G401 (cell line): Measurements from ENCODE around the gene RBMY1F. TPM values are rescaled to one million over a fixed set of nuclear protein-coding genes. Genes with fewer than 3 reads are reported as not detected.
"Not testable (repeated sequence)": the region's sequence is repeated elsewhere in the genome, so short reads cannot be mapped to it uniquely, and the experiment has no call there.

Source experiments
- DNase-seq: peaks from one replicate; pipeline ENCODE4 v3.0.0-alpha.2; 2015; ENCODE audit warnings: low spot score
- in situ Hi-C: cut with HindIII; loops from 2 replicates; pipeline ENCODE4 v1.10.0; 2016; ENCODE audit warnings: low sequenced_read_pairs, mixed read lengths
- total RNA-seq: library from RNA; depleted of rRNA; stranded (reverse); fragments of >200 nt; shearing (Covaris generic); gene quantifications from 2 replicates; pipeline ENCODE4 v1.2.3, GENCODE V29; 2014; rRNA removed

Gene RBMY1F
- total RNA-seq = not detected in 2 replicates

DNA sequence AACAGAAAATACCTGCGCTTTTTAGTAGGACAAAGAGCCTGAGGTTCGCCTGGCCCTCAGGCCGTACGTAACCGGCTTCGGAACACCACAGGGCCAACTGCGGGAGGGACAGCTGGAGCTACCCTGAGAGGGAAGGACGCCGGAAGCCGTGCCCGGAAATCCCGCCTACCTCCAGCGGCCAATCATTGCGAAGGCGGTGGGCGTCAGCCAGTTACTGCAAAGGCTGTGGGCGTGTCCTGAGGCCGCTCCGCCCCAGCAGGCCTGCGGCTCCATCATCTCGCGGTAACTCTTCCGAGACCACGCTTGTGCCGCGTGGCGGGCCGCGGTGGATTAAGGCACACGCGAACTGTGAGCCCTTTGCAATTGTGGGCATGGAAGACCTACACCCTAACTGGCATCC lies at the start of gene RBMY1F:
Gene RBMY1F (minus strand): TSS at position 101 of the 400 bp plus-strand sequence. CDS start 1,954 bp downstream, outside the sequence.
- in situ Hi-C loops, DNase-seq: not testable (repeated sequence)

DNA sequence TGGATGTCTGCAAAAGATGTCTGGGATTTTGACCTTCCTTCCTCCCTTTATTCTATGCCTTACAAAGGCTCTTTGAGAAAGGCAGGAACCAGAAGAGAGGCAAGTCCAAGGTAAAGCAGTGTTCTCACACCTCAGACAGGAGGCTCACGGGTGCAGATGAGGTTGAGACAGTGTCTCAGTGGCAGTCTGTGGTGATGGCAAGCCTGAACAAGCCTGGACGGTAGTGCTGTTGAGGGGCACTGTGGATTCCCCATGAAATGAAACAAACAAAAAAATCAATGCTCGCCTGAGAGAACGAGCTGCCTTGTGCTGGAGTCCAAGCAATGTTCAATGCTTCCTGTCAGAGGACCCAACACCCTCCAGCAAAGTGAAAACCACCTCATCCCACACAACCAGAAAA lies 31.6 kb downstream of the RBMY1F start:
- DNase-seq, in situ Hi-C loops: not testable (repeated sequence)

GRCh38 chrY:22141011-22141695 lies 41.6 kb downstream of the RBMY1F start:
- in situ Hi-C loops, DNase-seq: not testable (repeated sequence)

GRCh38 chrY:22134719-22135118 lies 48.0 kb downstream of the RBMY1F start:
- DNase-seq, in situ Hi-C loops: not testable (repeated sequence)

DNA sequence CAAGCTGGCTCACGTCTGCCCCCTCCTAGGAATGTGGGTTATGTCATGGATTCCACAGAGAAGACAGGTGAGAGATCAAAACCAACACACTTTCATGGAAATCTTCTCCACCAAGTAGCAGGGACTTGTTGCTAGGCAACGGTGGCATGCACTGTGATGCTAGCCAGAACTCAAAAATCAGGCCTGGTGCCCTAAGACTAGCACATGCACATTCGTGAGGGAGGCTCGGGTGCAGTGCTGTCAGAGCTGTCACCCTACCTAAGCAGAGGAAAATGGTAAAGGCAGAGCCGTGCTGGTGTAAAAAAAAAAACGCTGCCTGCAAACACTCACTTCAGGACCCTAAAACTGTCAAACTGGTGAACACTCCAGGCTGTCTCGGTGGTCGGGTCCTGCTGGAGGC lies 52.2 kb downstream of the RBMY1F start:
- in situ Hi-C loops, DNase-seq: not testable (repeated sequence)

Other genes starting within 250 kb of the RBMY1F start
- not detected in 2 replicates for gene RBMY1J, start 220.5 kb upstream of the RBMY1F start, total RNA-seq